Calu3 (cell line): ENCODE results near the gene ELF5. TPM values are rescaled to one million over a fixed set of nuclear protein-coding genes. Genes with fewer than 3 reads are reported as not detected.

Experiments used
- BruUV-seq: library from RNA; stranded (reverse); fragments of 400-500 nt; replicated peaks from 2 replicates; lab custom pipeline; 2021; lab: Mats Ljungman, UMichigan
- CTCF ChIA-PET: fragments of 300-600 bp; sonication (Branson Sonifier 250); formaldehyde crosslinking; loops from one replicate; lab custom pipeline; 2022; ENCODE audit warnings: antibody characterized with exemption; lab: Charles Lee
- DNase-seq: peaks from one replicate; pipeline ENCODE4 v3.0.0; 2022
- H3K27ac Mint-ChIP-seq: one replicate; pipeline ENCODE4 v1.8.0; 2022; ENCODE audit warnings: mixed read lengths; ENCODE audit not compliant: unreplicated experiment
- H3K27me3 Mint-ChIP-seq: one replicate; pipeline ENCODE4 v1.8.0; 2022; ENCODE audit warnings: mixed read lengths; ENCODE audit not compliant: unreplicated experiment
- H3K36me3 Mint-ChIP-seq: one replicate; pipeline ENCODE4 v1.8.0; 2022; ENCODE audit warnings: mild to moderate bottlenecking, moderate library complexity, mixed read lengths; ENCODE audit not compliant: insufficient read depth, unreplicated experiment
- H3K4me1 Mint-ChIP-seq: one replicate; pipeline ENCODE4 v1.8.0; 2022; ENCODE audit warnings: mild to moderate bottlenecking, low read depth, mixed read lengths; ENCODE audit not compliant: unreplicated experiment
- H3K4me3 Mint-ChIP-seq: one replicate; pipeline ENCODE4 v1.8.0; 2022; ENCODE audit warnings: mild to moderate bottlenecking, low read depth, moderate library complexity, mixed read lengths; ENCODE audit not compliant: unreplicated experiment
- H3K9me3 Mint-ChIP-seq: one replicate; pipeline ENCODE4 v1.8.0; 2022; ENCODE audit warnings: low read depth, mixed read lengths; ENCODE audit not compliant: unreplicated experiment
- intact Hi-C: fragments of 100-400 bp; cut with micrococcal nuclease; formaldehyde crosslinking; loops from one replicate; pipeline ENCODE4 v1.10.0; 2022; ENCODE audit not compliant: unreplicated experiment
- total RNA-seq: library from RNA; stranded (reverse); gene quantifications from 2 replicates; pipeline ENCODE4 v1.2.3, GENCODE V29; 2022
- TF ChIP-seq, protein P1 (sequence below): fragments of 200-600 bp; IDR thresholded peaks from one replicate; pipeline ENCODE4 v1.8.0; 2022; ENCODE audit warnings: antibody characterized with exemption; ENCODE audit not compliant: unreplicated experiment

ELF5 gene
- total RNA-seq, 1 experiment from 2014 or later, result not detected

DNA sequence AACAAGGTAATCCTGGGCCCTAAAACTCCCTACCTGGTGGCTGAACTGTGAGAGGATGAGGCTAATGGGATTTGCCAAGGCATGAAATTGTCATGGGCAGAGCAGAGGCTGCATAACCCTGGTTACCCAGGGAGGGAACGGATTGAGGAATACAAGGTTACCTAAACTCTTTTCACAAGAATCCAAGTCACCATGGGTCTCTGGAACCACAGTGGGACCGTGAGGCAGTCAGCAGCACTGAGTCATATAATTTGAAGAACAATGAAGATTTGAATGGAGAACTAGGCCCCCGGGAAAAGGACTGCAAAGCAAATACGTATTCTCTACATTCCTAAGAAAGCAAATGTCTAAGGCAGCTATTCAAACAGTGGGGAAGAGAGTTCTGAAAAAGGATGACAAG lies 55.1 kb downstream of the ELF5 start:
- Mint-ChIP-seq H3K27me3 (no peaks in the 10 kb centered on the region), H3K4me3 (no peak overlapping the region), H3K9me3 (no peaks in the 10 kb centered on the region), H3K4me1 (peaks cover 28% of the 10 kb centered on the region), H3K27ac (no peak overlapping the region), H3K36me3 (peaks cover 10% of the 10 kb centered on the region)
- TF ChIP-seq, protein P1, sequence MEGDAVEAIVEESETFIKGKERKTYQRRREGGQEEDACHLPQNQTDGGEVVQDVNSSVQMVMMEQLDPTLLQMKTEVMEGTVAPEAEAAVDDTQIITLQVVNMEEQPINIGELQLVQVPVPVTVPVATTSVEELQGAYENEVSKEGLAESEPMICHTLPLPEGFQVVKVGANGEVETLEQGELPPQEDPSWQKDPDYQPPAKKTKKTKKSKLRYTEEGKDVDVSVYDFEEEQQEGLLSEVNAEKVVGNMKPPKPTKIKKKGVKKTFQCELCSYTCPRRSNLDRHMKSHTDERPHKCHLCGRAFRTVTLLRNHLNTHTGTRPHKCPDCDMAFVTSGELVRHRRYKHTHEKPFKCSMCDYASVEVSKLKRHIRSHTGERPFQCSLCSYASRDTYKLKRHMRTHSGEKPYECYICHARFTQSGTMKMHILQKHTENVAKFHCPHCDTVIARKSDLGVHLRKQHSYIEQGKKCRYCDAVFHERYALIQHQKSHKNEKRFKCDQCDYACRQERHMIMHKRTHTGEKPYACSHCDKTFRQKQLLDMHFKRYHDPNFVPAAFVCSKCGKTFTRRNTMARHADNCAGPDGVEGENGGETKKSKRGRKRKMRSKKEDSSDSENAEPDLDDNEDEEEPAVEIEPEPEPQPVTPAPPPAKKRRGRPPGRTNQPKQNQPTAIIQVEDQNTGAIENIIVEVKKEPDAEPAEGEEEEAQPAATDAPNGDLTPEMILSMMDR, result no peak
- DNase-seq, result no peak
- CTCF ChIA-PET, result no interaction called here
- intact Hi-C loops, result no loop called here
- no TSS peak for BruUV-seq

DNA sequence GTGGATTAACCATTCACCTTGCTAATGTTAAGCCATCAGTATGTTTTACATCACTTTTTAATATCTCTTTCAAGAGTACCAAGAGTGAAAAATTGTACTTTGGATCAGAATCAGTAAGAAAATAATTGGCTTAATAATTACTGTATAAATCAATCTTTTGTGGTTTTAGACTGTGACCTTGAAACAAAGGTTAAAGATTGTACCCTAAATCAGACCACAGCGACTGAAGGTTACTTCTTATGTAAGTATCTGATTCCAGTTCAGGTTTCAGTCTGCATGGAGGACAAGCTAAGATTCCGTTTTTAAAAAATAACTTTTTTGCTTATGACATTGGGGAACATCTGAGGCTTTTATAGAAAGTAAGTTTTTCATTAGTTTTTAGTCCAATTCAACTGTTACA lies 56.0 kb downstream of the ELF5 start:
- TF ChIP-seq, protein P1, result no peak
- no peaks in the 10 kb centered on the region for H3K9me3 Mint-ChIP-seq
- no peak overlapping the region for H3K27ac Mint-ChIP-seq
- H3K4me1 Mint-ChIP-seq, result peaks cover 23% of the 10 kb centered on the region
- no peak overlapping the region for H3K4me3 Mint-ChIP-seq
- no peak for DNase-seq
- peaks cover 10% of the 10 kb centered on the region for H3K36me3 Mint-ChIP-seq
- no peaks in the 10 kb centered on the region for H3K27me3 Mint-ChIP-seq
- CTCF ChIA-PET, result no interaction called here
- BruUV-seq, result no TSS peak
- intact Hi-C loops, result no loop called here

DNA sequence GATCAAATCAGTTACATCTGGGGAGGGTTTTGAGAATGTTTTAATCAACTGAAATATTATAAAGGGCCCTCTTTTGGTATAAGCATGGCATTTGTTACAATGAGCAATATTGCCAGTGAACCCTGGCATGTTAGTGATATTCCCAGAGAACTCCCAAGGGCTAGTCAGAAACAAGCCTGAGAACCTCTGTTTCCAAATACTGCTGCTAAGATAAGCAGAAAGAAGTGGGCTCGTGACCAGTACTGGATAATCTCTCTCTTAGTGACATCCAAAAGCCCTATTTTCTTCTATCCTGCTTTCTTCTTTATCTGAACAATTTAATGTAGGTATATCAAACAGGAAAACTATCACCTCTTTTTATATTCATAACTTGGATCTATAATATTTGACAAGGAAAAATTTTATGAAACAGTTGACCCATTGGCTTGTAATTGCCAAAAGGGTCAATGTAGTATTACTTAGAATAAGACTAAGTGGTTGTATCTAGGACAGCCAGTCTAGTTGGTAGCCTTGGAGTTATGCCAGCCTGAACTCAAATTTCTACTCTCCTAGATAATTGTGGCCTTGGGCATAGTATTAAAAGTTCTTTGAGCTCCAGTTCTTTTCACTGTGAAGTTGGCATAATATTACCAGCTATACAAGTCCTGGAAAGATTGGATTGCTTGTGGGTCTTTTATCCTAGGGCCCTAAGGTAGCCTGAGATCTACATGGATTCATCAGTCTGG lies 59.1 kb downstream of the ELF5 start:
- TF ChIP-seq, protein P1, result no peak
- Mint-ChIP-seq H3K4me3 (no peak overlapping the region), H3K36me3 (peaks cover 5% of the 10 kb centered on the region), H3K27me3 (no peaks in the 10 kb centered on the region), H3K4me1 (peaks cover 20% of the 10 kb centered on the region), H3K9me3 (no peaks in the 10 kb centered on the region), H3K27ac (no peak overlapping the region)
- no peak for DNase-seq
- BruUV-seq, result no TSS peak
- CTCF ChIA-PET, result interaction anchor here (0.6 kb wide), 1 partner anchor 17 kb away, joined by 5 read pairs; no protein-coding TSS in a partner anchor
- intact Hi-C loops, result no loop called here

DNA sequence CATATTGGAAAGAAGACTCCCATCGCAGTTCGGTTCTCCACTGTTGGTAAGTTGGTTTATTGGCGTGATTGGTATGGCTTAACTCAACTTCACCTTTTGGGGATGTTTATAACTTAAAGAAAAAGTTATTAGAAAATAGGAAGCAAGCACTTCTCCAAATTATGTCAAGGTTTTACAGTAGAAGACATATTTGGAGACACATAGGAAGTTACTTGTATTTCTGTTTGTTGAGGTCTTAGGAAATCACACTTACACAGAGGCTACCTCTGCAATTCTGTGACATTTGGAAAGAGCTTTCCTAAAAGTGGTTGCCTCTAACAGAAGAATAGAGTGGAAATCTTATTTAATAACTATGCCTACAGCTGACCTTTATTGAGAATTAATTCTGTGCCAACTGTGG lies 62.5 kb downstream of the ELF5 start:
- no TSS peak for BruUV-seq
- Mint-ChIP-seq H3K9me3 (no peaks in the 10 kb centered on the region), H3K4me3 (no peak overlapping the region), H3K27ac (no peak overlapping the region), H3K4me1 (peaks cover 14% of the 10 kb centered on the region), H3K36me3 (peaks cover 5% of the 10 kb centered on the region), H3K27me3 (no peaks in the 10 kb centered on the region)
- TF ChIP-seq, protein P1, result no peak
- DNase-seq, result no peak
- CTCF ChIA-PET, result no interaction called here
- intact Hi-C loops, result no loop called here
